SK-N-SH (cell line): ENCODE data around the gene PRR15L. TPM values are rescaled to one million over a fixed set of nuclear protein-coding genes. Genes with fewer than 3 reads are reported as not detected.

ENCODE experiments used
- CTCF ChIA-PET: fragments of 300-600, 350-600 bp; formaldehyde crosslinking; extraction: SDS; loops from one replicate; lab custom pipeline; 2021; lab: Yijun Ruan, JAX
- POLR2A ChIA-PET: fragments of 350-600 bp; sonication (Branson Sonifier 250); formaldehyde crosslinking; extraction: SDS; loops from one replicate; lab custom pipeline; 2020; ENCODE audit warnings: antibody characterized with exemption, inconsistent platforms; lab: Yijun Ruan, JAX
- DNase-seq: peaks from one replicate; pipeline ENCODE4 v3.0.0; 2012
- H2AFZ ChIP-seq: fragments of 200-600 bp; sonication (generic); 2 replicates; pipeline ENCODE4 v1.8.1; 2016; ENCODE audit warnings: antibody characterized with exemption, mild to moderate bottlenecking, low read depth
- H3F3A ChIP-seq: fragments of 200-600 bp; sonication (generic); replicated peaks from 2 replicates; pipeline ENCODE3; 2016; ENCODE audit warnings: antibody characterized with exemption, mild to moderate bottlenecking; ENCODE audit not compliant: insufficient read depth
- H3K27ac ChIP-seq, 2 experiments: fragments of 200-500 bp in 1 of 2; fragments of 200-600 bp in 1 of 2; sonication (Bioruptor generic) in 1 of 2; sonication (generic), shearing (Covaris generic) in 1 of 2; 2 replicates each; pipeline versions ENCODE4 v1.5.1 to v1.6.1; 2014 to 2016; ENCODE audit warnings: low read depth in 2 of 2, inconsistent platforms in 1 of 2, low read length in 1 of 2, mild to moderate bottlenecking in 1 of 2, mixed read lengths in 1 of 2
- H3K27me3 ChIP-seq: fragments of 200-600 bp; sonication (generic), shearing (Covaris generic); 2 replicates; pipeline ENCODE4 v1.6.1; 2016; ENCODE audit warnings: mixed run types; ENCODE audit not compliant: insufficient read depth
- H3K36me3 ChIP-seq, 2 experiments: fragments of 200-500 bp in 1 of 2; fragments of 200-600 bp in 1 of 2; sonication (Bioruptor generic) in 1 of 2; sonication (generic) in 1 of 2; replicated peaks in 1 of 2; 2 replicates each; pipeline versions ENCODE3 to v1.5.1; 2014 to 2016; ENCODE audit warnings: low read length in 1 of 2, mild to moderate bottlenecking in 1 of 2; ENCODE audit not compliant: insufficient read depth in 2 of 2, control insufficient read depth in 1 of 2
- H3K4me1 ChIP-seq, 2 experiments: fragments of 200-500 bp in 1 of 2; fragments of 200-600 bp in 1 of 2; sonication (Bioruptor generic) in 1 of 2; sonication (generic), shearing (Covaris generic) in 1 of 2; 2 replicates each; pipeline versions ENCODE4 v1.5.1 to v1.6.1; 2014 to 2016; ENCODE audit warnings: low read depth in 1 of 2, low read length in 1 of 2, mixed run types in 1 of 2; ENCODE audit not compliant: insufficient read depth in 2 of 2, control insufficient read depth in 1 of 2
- H3K4me2 ChIP-seq: fragments of 200-600 bp; sonication (generic), shearing (Covaris generic); 2 replicates; pipeline ENCODE4 v1.6.1; 2017; ENCODE audit warnings: mixed run types
- H3K4me3 ChIP-seq, 2 experiments: fragments of 200-500 bp in 1 of 2; fragments of 200-600 bp in 1 of 2; sonication (Bioruptor generic) in 1 of 2; sonication (generic), shearing (Covaris generic) in 1 of 2; 2 replicates each; pipeline versions ENCODE4 v1.5.1 to v1.8.1; 2014 to 2016; ENCODE audit warnings: low read depth in 2 of 2, inconsistent platforms in 1 of 2, low read length in 1 of 2, mild to moderate bottlenecking in 1 of 2, mixed read lengths in 1 of 2, moderate library complexity in 1 of 2
- H3K79me2 ChIP-seq: fragments of 200-600 bp; sonication (generic); 2 replicates; pipeline ENCODE4 v1.8.1; 2017; ENCODE audit warnings: mild to moderate bottlenecking; ENCODE audit not compliant: insufficient read depth
- H3K9ac ChIP-seq: fragments of 200-600 bp; sonication (generic); 2 replicates; pipeline ENCODE4 v1.6.1; 2017; ENCODE audit warnings: mixed run types
- H3K9me2 ChIP-seq: fragments of 200-600 bp; sonication (generic); 2 replicates; pipeline ENCODE4 v1.6.1; 2017; ENCODE audit warnings: mixed run types
- H3K9me3 ChIP-seq: fragments of 200-600 bp; sonication (generic); 2 replicates; pipeline ENCODE4 v1.6.1; 2017; ENCODE audit warnings: mixed run types, mild to moderate bottlenecking, moderate library complexity
- H4K20me1 ChIP-seq: fragments of 200-600 bp; sonication (generic); 2 replicates; pipeline ENCODE4 v1.6.1; 2017; ENCODE audit warnings: mild to moderate bottlenecking, mixed run types; ENCODE audit not compliant: insufficient read depth
- FOSL2 ChIP-seq: IDR thresholded peaks from 2 replicates; pipeline ENCODE4 v1.4.0; 2012; ENCODE audit warnings: low read depth, mild to moderate bottlenecking, moderate library complexity, borderline replicate concordance
- FOXJ3 ChIP-seq: sonication (generic); formaldehyde crosslinking; IDR thresholded peaks from 2 replicates; pipeline ENCODE4 v1.5.1; 2020; ENCODE audit warnings: mild to moderate bottlenecking, missing genetic modification reagents
- GATA2 ChIP-seq: sonication (generic); formaldehyde crosslinking; IDR thresholded peaks from 2 replicates; pipeline ENCODE4 v1.5.0; 2020; ENCODE audit warnings: mild to moderate bottlenecking, missing genetic modification reagents
- REST ChIP-seq: IDR thresholded peaks from 2 replicates; pipeline ENCODE4 v1.6.1; 2012; ENCODE audit warnings: mild to moderate bottlenecking, low read depth, low read length, moderate library complexity
- TAF1 ChIP-seq: IDR thresholded peaks from 2 replicates; pipeline ENCODE4 v1.6.1; 2012; ENCODE audit warnings: low read depth, mild to moderate bottlenecking, low read length, moderate library complexity, borderline replicate concordance
- USF2 ChIP-seq: fragments of 150-350 bp; IDR thresholded peaks from 2 replicates; pipeline ENCODE4 v1.6.1; 2017; ENCODE audit warnings: antibody characterized with exemption, low read length, low read depth, borderline replicate concordance
- WGBS: methylation state at CpG from one replicate; pipeline ENCODE4 v1.1.6; 2017; ENCODE audit warnings: low lambda C conversion rate; 5-methylcytosine and 5-hydroxymethylcytosine counted together
- polyA plus RNA-seq, 3 experiments: library from polyadenylated mRNA; depleted of rRNA; stranded (reverse); fragments of >200 nt; gene quantifications; 2 replicates each; pipeline ENCODE4 v1.2.3, GENCODE V29; 2012
- TF ChIP-seq, protein P1 (sequence below): IDR thresholded peaks from 2 replicates; pipeline ENCODE4; 2012
- TF ChIP-seq, protein P2 (sequence below): fragments of 200-600 bp; sonication (generic); IDR thresholded peaks from 2 replicates; pipeline ENCODE4 v1.6.1; 2017; ENCODE audit warnings: antibody characterized with exemption, mild to moderate bottlenecking, moderate library complexity

The PRR15L gene
- polyA plus RNA-seq, 1 of the 3 experiments (the other 2 are of a cell fraction), result not detected

DNA sequence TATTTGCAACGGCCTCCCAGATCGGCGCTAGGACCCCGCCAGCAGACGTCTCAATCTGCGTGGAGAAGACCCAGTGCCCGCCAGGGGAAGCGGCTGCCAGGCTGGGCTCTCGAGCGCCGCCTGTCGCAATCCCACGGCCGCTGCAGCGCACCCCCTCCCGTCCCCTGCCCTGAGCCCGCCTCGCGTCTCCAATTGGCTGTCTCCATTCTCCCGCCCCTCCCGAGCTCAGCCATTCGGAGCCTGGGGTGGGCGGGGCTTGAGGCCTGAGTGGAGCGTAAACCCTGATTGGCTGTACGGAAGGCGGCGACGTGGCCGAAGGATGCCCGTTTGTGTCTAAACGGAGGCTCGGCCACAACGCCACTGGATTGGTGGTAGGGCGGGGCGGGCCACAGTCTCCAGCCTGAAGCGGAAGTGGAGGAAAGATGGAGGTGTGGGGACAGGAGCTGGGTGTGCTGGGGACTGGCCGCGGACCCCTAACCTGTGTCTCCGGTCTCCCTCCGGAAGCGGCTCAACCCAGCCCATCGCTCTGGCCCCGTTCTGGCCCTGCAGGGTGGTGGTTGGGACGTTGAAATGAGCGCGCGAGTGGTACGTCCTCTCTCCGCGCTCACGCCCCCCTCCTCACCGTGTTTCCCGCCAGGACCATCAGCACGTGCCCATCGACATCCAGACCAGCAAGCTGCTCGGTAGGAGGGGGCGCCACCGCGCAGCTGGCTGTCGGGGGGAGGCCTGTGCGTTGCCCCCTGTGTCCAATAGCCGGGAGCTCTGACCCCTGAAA lies 13.2 kb upstream of the PRR15L start, which contains the start of gene CDK5RAP3 (continued):
- TF ChIP-seq, protein P1, sequence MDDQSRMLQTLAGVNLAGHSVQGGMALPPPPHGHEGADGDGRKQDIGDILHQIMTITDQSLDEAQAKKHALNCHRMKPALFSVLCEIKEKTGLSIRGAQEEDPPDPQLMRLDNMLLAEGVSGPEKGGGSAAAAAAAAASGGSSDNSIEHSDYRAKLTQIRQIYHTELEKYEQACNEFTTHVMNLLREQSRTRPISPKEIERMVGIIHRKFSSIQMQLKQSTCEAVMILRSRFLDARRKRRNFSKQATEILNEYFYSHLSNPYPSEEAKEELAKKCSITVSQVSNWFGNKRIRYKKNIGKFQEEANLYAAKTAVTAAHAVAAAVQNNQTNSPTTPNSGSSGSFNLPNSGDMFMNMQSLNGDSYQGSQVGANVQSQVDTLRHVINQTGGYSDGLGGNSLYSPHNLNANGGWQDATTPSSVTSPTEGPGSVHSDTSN, result peak; percentile 71
- TF ChIP-seq REST, result peak; percentile 44; the same call in 1 of the 2 replicates
- 0 out of 2 replicates have a peak, but pooled peaks have one; percentile 13 for TF ChIP-seq USF2
- TF ChIP-seq FOXJ3 (CRISPR knock-in tag), result no peak

- Histone ChIP-seq H3K9me2 (no peaks in the 10 kb centered on the region), H3K4me3 (peak overlapping the region; percentile 18 to 90; a peak in 2 of 4 replicates), H3K79me2 (peaks cover 23% of the 10 kb centered on the region), H2AFZ (peak overlapping the region; percentile 92), H3K27ac (peak overlapping the region in 1 of 2 experiments; percentile 44; a peak in 1 of 4 replicates), H3F3A (peaks cover 10% of the 10 kb centered on the region), H4K20me1 (no peaks in the 10 kb centered on the region), H3K4me1 (peaks cover 20 to 25% of the 10 kb centered on the region in 2 experiments; a peak in 3 of 4 replicates), H3K36me3 (peaks cover 12 to 24% of the 10 kb centered on the region in 2 experiments), H3K9me3 (no peaks in the 10 kb centered on the region), H3K27me3 (no peaks in the 10 kb centered on the region), H3K9ac (no peak overlapping the region), H3K4me2 (peak overlapping the region; percentile 68)
- CTCF ChIA-PET, result interaction anchor here (0.7 to 41.8 kb wide), 26 partner anchors 9 to 338 kb away, joined by 3 to 1752 read pairs (median 6); partner anchors contain the start of genes LRRC46, MRPL10, PNPO and PRR15L
- TF ChIP-seq USF2 (no peak), TAF1 (0 out of 2 replicates have a peak, but pooled peaks have one; percentile 11), FOSL2 (no peak), GATA2 (CRISPR knock-in tag) (peak; percentile 8; the same call in 1 of the 2 replicates)
- TF ChIP-seq, protein P2, sequence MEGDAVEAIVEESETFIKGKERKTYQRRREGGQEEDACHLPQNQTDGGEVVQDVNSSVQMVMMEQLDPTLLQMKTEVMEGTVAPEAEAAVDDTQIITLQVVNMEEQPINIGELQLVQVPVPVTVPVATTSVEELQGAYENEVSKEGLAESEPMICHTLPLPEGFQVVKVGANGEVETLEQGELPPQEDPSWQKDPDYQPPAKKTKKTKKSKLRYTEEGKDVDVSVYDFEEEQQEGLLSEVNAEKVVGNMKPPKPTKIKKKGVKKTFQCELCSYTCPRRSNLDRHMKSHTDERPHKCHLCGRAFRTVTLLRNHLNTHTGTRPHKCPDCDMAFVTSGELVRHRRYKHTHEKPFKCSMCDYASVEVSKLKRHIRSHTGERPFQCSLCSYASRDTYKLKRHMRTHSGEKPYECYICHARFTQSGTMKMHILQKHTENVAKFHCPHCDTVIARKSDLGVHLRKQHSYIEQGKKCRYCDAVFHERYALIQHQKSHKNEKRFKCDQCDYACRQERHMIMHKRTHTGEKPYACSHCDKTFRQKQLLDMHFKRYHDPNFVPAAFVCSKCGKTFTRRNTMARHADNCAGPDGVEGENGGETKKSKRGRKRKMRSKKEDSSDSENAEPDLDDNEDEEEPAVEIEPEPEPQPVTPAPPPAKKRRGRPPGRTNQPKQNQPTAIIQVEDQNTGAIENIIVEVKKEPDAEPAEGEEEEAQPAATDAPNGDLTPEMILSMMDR, result no peak
- DNase-seq, result no peak
- POLR2A ChIA-PET, result interaction anchor here (0.6 to 3.0 kb wide), 17 partner anchors 10 to 320 kb away, joined by 3 to 11 read pairs (median 5); partner anchors contain the start of genes KPNB1, NFE2L1, PNPO and SNX11
- WGBS, result 69% methylated on average over 15 of the region's 15 CpGs
These were observed 12.4 kb upstream of the PRR15L start for GRCh38 chr17:47969930-47970724.
